NCI-H2029 treated with DMSO at 0.1 percent for 48 hours (cell line): ENCODE measurements around the gene OXLD1.

Experiments
- DNase-seq: peaks from one replicate; lab custom pipeline; 2025; lab: John Stamatoyannopoulos, UW

OXLD1 gene

DNA sequence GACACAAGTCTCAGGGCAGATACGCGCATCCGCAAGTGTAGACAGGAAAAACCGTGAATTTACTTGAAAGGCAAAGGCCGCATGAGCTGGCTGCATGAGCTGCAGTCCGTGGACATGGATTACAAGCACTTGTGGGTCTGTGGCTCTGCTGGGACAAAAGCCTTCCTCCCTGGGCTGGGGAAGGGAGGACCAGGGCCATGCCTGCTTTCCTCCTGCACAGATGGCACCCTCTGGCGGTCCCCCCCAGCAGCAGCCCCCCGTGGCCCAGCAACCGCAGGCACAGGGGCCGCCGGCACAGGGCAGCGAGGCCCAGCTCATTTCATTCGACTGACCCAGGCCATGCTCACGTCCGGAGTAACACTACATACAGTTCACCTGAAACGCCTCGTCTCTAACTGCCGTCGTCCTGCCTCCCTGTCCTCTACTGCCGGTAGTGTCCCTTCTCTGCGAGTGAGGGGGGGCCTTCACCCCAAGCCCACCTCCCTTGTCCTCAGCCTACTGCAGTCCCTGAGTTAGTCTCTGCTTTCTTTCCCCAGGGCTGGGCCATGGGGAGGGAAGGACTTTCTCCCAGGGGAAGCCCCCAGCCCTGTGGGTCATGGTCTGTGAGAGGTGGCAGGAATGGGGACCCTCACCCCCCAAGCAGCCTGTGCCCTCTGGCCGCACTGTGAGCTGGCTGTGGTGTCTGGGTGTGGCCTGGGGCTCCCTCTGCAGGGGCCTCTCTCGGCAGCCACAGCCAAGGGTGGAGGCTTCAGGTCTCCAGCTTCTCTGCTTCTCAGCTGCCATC, 35.1 kb upstream of the OXLD1 start:
- no peak for DNase-seq

DNA sequence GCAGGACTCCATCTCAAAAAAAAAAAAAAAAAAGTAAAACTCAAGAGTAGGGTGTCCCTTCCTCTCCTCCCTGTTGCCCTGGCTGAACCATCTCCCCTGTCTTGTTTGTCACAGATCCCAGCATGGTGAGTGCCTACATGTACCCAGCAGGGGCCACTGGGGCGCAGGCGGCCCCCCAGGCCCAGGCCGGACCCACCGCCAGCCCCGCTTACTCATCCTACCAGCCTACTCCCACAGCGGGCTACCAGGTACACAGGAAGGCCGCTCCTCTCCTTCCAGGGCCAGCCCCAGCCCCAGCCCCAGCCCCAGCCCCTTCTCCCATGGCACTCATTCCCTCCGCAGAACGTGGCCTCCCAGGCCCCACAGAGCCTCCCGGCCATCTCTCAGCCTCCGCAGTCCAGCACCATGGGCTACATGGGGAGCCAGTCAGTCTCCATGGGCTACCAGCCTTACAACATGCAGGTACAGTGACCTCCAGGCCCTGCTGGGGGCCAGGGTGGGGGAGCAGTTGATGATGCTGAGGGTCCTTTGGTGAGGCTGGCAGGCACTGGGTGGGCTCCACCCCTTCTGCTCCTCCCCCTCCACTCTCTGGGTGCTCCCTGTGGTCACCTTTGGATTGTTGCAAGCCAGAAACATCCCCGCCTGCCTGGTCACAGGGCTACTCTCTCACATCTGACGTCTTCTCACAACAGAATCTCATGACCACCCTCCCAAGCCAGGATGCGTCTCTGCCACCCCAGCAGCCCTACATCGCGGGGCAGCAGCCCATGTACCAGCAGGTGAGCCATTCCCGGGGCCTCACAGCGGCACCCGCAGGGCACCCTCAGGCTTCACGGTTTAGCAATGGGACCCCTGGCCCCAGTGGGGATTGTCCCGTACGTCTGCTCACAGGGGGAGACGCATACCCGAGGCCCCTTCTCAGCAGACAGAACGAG, 34.2 kb upstream of the OXLD1 start:
- no peak for DNase-seq

DNA sequence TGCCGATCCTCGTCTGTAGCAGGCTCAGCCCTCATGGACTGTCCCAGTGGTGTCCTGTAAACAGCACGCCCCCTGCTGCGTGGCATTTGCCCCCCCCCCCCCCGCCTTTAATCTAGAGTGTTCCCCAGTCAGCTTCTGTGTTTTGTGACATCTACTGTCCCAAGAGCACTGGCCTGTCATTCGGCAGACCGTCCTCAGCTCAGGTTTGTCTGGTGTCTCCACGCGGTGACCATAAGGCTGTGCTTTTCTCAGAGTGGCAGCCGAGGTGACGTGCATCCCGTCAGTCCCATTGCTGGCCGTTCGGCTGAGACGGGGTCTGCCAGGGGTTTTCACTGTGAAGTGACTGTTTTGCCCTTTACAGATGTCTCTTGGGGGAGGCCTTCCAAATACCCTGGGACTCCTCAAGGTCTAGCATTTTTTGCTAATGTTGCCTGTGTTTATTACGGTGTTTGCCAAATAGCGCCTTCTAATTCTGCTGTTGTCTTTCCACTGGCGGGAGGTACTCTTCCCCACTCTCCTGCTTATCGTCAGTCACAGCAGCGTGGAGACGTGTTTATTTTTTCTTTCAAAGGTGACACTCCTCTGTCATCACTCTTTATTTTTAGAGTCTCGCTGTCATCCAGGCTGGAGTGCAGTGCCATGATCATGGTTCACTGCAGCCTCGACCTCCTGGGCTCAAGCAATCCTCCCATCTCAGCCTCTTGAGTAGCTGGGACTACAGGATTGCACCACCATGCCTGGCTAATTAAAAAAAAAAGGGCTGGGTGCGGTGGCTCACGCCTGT, 31.0 kb upstream of the OXLD1 start:
- no peak for DNase-seq

DNA sequence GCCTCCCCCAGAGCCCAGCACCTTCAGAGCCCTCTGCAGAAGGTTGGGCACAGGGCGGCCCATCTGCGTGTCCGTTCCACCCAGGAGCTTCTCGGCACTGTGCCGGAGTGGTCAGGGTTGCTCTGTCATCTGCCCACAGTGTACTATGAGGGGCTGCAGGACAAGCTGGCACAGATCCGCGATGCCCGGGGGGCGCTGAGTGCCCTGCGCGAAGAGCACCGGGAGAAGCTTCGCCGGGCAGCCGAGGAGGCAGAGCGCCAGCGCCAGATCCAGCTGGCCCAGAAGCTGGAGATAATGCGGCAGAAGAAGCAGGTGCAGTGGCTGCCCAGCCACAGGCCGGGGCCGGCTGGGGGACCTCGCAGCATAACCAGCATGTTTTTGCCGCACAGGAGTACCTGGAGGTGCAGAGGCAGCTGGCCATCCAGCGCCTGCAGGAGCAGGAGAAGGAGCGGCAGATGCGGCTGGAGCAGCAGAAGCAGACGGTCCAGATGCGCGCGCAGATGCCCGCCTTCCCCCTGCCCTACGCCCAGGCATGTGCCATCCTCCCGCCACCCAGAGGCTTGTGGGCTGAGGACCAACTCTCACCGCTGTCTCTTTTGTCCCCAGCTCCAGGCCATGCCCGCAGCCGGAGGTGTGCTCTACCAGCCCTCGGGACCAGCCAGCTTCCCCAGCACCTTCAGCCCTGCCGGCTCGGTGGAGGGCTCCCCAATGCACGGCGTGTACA, 30.0 kb upstream of the OXLD1 start:
- DNase-seq = no peak

DNA sequence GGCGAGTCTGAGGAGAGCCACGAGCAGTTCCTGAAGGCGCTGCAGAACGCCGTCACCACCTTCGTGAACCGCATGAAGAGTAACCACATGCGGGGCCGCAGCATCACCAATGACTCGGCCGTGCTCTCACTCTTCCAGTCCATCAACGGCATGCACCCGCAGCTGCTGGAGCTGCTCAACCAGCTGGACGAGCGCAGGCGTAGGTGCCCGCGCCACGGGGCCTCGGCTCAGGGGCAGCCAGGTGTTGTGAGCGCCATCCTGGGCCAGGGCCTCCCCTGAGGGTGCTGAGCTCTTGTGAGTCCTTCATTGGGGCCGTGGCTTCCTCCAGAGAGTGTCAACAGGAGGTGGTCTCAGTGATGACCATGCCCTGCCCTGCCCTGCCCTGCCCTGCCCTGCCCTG, 29.4 kb upstream of the OXLD1 start:
- DNase-seq = no peak

DNA sequence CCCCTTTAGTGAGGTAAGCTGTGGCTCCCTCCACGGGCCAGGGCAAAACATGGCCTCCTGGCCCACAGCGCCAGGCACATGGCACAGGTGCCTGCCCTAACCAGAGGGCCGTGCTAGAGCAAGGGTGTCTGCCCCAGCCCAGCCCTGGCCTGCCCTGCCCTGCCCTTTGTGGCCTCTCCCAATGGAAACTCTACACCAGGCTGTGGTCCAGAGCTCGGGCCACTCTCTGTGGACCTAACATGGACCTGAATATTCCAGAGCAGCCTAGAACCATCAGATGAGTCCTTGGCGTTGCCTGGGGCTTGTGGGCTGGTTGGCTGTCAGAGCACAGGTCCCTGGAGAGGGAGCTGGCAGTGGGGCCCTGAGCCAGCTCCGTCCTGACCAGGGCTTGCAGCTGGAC, 28.8 kb upstream of the OXLD1 start:
- no peak for DNase-seq

DNA sequence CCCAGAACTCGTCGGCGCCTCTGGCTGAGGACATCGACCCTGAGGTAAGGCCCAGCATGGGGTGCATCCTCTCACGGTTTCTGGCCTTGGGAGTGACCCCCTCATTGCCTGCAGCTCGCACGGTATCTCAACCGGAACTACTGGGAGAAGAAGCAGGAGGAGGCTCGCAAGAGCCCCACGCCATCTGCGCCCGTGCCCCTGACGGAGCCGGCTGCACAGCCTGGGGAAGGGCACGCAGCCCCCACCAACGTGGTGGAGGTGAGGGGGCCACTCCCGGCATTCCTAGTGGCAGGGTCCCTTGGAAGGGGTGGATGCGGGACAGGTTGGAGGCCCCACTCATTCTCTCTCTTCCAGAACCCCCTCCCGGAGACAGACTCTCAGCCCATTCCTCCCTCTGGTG, 28.4 kb upstream of the OXLD1 start:
- DNase-seq = no peak

- DNase-seq = no peak
These were observed 27.3 kb upstream of the OXLD1 start for GRCh38 chr17:81693509-81694210.

GRCh38 chr17:81691608-81692007, 25.2 kb upstream of the OXLD1 start:
- no peak for DNase-seq

GRCh38 chr17:81691196-81691595, 24.8 kb upstream of the OXLD1 start:
- no peak for DNase-seq

- no peak for DNase-seq
These were observed 24.1 kb upstream of the OXLD1 start for GRCh38 chr17:81690549-81690948.

- DNase-seq = no peak
These were observed 23.7 kb upstream of the OXLD1 start for GRCh38 chr17:81690066-81690465.

DNA sequence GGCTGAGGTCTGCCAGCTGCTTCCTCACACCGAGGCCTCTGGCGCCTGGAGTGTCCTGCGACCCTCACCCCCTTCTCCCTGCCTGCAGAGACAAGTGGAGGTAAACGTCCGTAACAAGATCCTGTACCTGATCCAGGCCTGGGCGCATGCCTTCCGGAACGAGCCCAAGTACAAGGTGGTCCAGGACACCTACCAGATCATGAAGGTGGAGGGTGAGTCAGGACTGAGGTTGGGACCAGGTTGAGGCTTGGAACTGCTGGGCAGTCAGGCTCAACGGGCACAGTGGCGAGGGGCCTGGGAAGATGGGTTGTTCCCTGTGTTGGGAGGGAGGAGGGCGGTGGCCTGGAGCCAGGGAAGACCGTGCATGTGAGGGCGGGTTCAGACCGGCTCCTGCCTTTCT, 22.2 kb upstream of the OXLD1 start:
- no peak for DNase-seq

DNA sequence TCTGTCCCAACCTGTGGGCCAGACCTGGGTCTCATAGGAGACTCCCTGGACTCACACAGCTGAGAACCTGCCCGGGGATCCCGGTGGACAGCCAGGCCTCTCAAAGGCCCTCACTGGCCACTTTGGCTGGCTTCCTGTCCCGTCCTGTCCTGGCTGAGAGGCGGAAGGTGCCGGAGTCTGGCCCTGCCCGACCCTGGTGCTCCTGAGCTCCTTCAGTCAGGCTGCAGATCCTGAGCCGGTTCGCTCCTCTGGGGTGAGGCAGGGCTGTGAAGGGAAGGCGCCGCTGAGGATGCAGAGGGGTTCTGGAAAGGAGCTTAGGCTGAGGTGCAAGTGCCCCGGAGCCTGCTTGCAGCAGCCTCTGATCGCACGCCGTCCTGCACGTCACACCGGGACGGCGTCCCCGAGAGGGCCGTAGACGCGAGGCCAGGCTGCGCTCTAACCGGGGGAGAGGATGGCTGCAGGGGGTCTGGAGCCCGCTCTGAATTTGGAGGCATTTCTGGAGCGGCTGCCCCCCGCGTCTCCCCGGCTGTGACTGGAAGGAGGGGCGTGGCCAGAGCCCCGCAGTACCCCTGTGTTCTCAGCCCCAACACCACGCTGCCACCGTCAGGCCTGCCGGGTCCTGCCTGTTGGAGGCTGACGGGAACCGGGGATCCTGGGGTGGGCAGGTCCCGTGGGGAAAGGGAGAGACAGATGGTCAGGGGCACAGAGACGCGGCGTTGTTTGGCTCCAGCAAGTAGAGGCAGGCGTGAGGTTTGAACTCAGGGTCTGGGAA, 21.6 kb upstream of the OXLD1 start:
- no peak for DNase-seq

DNA sequence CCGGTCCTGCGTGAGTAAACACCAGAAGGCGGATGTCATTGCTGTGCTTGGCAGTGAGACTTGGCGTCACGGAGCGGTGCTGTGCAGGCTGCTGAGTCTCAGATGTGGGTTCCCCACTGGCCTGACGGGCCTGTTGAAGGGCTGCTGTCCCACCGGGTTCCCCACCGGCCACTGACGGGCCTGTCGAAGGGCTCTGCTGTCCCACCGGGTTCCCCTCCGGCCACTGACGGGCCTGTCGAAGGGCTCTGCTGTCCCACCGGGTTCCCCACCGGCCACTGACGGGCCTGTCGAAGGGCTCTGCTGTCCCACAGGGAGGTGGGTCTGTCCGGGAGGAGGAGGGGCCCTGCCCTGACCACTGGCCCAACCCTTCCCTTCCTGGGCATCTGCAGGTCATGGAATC, 20.2 kb upstream of the OXLD1 start:
- no peak for DNase-seq

DNA sequence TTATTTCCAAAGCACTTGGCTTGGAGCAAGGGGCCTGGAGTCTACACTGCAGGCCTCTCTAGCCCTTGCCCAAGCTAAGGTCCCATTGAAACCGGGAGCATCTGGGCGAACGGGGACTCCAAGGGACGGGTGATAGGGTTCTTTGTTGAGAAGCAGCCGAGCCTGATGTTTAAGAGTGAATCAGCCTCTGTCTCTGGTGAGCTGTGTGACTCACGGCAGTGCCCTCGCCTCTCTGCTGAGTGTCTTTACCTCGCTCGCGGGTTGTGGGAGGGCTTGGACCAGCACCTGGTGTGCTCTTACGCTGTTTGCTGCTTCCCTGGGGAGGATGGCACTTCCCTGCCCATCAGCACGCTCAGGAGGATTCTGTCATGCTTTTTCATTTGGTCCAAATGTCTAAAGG, 18.7 kb upstream of the OXLD1 start:
- DNase-seq = no peak

DNA sequence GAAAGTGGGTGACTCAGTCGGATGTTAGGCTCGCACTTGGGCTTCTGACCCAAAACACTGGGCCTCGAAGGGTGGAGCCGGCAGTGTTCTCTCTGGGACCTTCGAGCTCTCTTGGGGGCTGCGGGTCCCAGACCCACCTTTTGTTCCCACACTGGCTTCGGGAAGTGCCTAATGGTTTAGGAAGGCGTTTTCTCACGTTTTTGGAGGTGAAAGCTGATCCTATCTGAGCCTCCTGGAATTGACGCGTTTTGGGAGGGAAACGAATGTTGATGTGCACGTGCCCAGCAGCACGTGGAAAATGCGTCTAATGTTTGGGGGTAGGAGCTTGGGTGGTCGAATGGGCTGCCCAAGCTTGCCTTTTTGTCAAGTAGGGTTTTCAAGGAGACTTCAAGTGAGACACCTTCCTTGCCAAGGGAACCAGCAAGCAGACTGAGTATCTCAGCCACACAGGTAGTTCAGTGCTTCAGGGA, 18.1 kb upstream of the OXLD1 start:
- no peak for DNase-seq

DNA sequence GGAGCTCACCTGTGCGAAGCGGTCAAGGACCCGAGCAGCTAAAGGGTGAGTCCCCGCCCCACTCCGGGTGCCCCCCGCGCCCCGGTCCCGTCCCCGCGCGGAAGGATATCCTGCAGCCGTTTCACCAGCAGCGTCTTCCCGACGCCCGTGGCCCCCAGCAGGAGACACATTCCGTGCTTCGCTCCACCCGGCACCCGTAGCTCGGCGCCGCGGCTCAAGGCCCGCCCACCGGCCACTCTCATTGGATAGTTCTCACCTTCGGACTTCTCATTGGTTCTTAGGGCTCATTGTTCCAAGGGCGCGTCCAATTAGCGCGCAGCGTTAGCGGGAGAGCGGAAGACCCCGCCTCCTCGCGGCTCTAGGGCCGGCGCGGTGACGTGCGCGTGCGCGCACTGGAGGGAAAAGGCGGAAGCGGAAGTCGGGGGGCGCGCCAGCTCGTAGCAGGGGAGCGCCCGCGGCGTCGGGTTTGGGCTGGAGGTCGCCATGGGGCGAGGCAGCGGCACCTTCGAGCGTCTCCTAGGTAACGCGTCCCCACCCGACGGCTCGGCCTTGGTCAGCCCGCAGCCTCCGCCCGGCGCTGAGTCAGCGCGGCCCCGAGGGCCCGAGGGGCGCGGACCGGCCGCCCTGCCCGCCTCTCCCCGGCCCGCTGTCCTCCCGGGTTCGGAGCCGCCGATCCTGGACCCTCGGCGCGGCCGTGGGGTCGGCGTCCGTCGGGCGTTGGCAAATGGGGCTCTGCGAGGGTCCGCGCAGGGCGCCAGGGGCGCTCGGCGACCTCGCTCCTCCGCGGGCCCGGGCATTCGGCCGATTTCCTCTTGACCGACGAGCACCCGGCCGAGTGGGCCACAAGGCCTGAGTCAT, 17.4 kb upstream of the OXLD1 start, which contains the start of the genes ARL16 and HGS:
ARL16 (minus strand) TSS at position 214 of the 858 bp plus-strand sequence; CDS start at position 170, 44 bp downstream.
HGS (plus strand) TSS at position 428 of the 858 bp plus-strand sequence; CDS start at position 484, 56 bp downstream.
- peak; percentile 82 for DNase-seq

GRCh38 chr17:81683208-81683583, 16.8 kb upstream of the OXLD1 start:
- DNase-seq = no peak
